Psoas muscle (tissue), 8 donors: ENCODE results near the gene CEP85L. TPM values are rescaled to one million over a fixed set of nuclear protein-coding genes. Genes with fewer than 3 reads are reported as not detected.
A peak's percentile ranks its signal among the peaks of the same experiment; 100 is the strongest.

Source experiments
- ATAC-seq, 4 donors: fragments of 200-7000 bp; cut with Tn5 transposase; one replicate each; pipeline ENCODE4 v1.9.1; 2020; ENCODE audit warnings: moderate library complexity in 3 of 4, mild to moderate bottlenecking in 2 of 4
- DNase-seq, 2 donors: peaks; one replicate each; pipeline ENCODE4 v3.0.0-alpha.2; 2020
- H3K27ac ChIP-seq: fragments of 200-600 bp; one replicate; pipeline ENCODE4 v1.8.0; 2022
- H3K27me3 ChIP-seq, 3 donors: fragments of 200-600 bp in 1 of 3; one replicate each; pipeline versions ENCODE4 v1.6.1 to v1.8.0; 2013 to 2022; ENCODE audit warnings: low read length in 2 of 3, mild to moderate bottlenecking in 2 of 3, moderate library complexity in 1 of 3; ENCODE audit not compliant: insufficient read depth in 3 of 3
- H3K36me3 ChIP-seq, 2 donors: fragments of 200-600 bp in 1 of 2; one replicate each; pipeline versions ENCODE4 v1.6.1 to v1.8.0; 2013 to 2022; ENCODE audit warnings: low read depth in 1 of 2, mild to moderate bottlenecking in 1 of 2, moderate library complexity in 1 of 2; ENCODE audit not compliant: insufficient read depth in 1 of 2
- H3K4me1 ChIP-seq: fragments of 200-600 bp; one replicate; pipeline ENCODE4 v1.8.0; 2022
- H3K4me3 ChIP-seq: fragments of 200-600 bp; one replicate; pipeline ENCODE4 v1.8.0; 2022; ENCODE audit warnings: mild to moderate bottlenecking
- H3K9me3 ChIP-seq: fragments of 200-600 bp; one replicate; pipeline ENCODE4 v1.8.0; 2022
- CTCF ChIP-seq: fragments of 200-600 bp; IDR thresholded peaks from one replicate; pipeline ENCODE4 v1.8.0; 2022; ENCODE audit warnings: antibody characterized with exemption
- WGBS, 3 donors: extraction: QIAGEN DNeasy Blood & Tissue Kit; methylation state at CpG; one replicate each; pipeline versions ENCODE4 v1.1.6 to v1.1.7; 2013; 5-methylcytosine and 5-hydroxymethylcytosine counted together
- intact Hi-C, 2 donors: fragments of 100-400 bp; cut with DNase I; formaldehyde crosslinking; loops; one replicate each; pipeline versions ENCODE4 v1.11.0 to v1.14.2; 2022
- polyA plus RNA-seq, 3 donors: library from polyadenylated mRNA; stranded (reverse); fragments of 200-250 nt; gene quantifications; one replicate each; pipeline ENCODE4 v1.2.3, GENCODE V29; 2013
- total RNA-seq, 4 donors: library from RNA; stranded (reverse); fragmentation: NEBNext Ultra II Directional in 2 of 4; extraction: Animal tissue kit (Norgen Biotek cat#: 25700) in 2 of 4; gene quantifications; one replicate each; pipeline versions ENCODE4 v1.2.1 to v1.2.4, GENCODE V29; 2021 to 2023
- donor health status: healthy with polysubstance abuse.
- donor health status: DM: no; HTN: no; CAD: no; lungs with moderate emphysema.
- donor health status: Bipolar disorder and iron deficiency.
- donor health status: healthy.
- donor health status: DM: yes; HTN: yes; CAD: no.
- donor health status: DM: no; HTN: no; CAD: no.
- donor health status: DM: no; HTN: no; CAD: no.
- donor health status: DM: yes; HTN: yes; CAD: no.

Gene CEP85L
- total and polyA plus RNA-seq, 7 donors, result 2.3 to 25.1 (median 18.9) TPM

- TF ChIP-seq CTCF, result no peak
These were observed 109.0 kb downstream of the CEP85L start for GRCh38 chr6:118542184-118542952.

GRCh38 chr6:118537574-118537973, 113.8 kb downstream of the CEP85L start:
- no peak for TF ChIP-seq CTCF
- ATAC-seq, result peak; percentile 46 to 85 (median 70)
- Histone ChIP-seq H3K4me3 (peak overlapping the region; percentile 15), H3K4me1 (peaks cover 38% of the 10 kb centered on the region), H3K27me3 (no peaks in the 10 kb centered on the region), H3K27ac (peak overlapping the region; percentile 70), H3K36me3 (no peaks in the 10 kb centered on the region), H3K9me3 (no peaks in the 10 kb centered on the region)
- no peak for DNase-seq
- intact Hi-C loops, result no loop called here
- 10 to 11% (median 11%) methylated on average over 2 of the region's 2 CpGs for WGBS, 3 donors

More at GRCh38 chr6:118542184-118542952, 109.0 kb downstream of the CEP85L start:
- ATAC-seq (no peak), DNase-seq (no peak)
- 85 to 95% (median 88%) methylated on average over 3 of the region's 3 CpGs for WGBS, 3 donors
- H3K4me1 ChIP-seq, result peaks cover 70% of the 10 kb centered on the region
- peak overlapping the region; percentile 44 for H3K27ac ChIP-seq
- no peaks in the 10 kb centered on the region for H3K9me3 ChIP-seq
- no peak overlapping the region for H3K4me3 ChIP-seq
- intact Hi-C loops, result no loop called here
- no peaks in the 10 kb centered on the region for H3K36me3 ChIP-seq
- H3K27me3 ChIP-seq, result no peaks in the 10 kb centered on the region

GRCh38 chr6:118536478-118536877, 114.9 kb downstream of the CEP85L start:
- H3K27me3 ChIP-seq, result no peaks in the 10 kb centered on the region
- ATAC-seq, result peak in 1 of 4 donors; percentile 7
- peak overlapping the region; percentile 24 for H3K27ac ChIP-seq
- no peak for TF ChIP-seq CTCF
- no peak overlapping the region for H3K4me3 ChIP-seq
- intact Hi-C loops, result no loop called here
- WGBS, 3 donors, result 80 to 92% (median 83%) methylated on average over 2 of the region's 2 CpGs
- no peaks in the 10 kb centered on the region for H3K9me3 ChIP-seq
- no peaks in the 10 kb centered on the region for H3K36me3 ChIP-seq
- H3K4me1 ChIP-seq, result peaks cover 32% of the 10 kb centered on the region
- DNase-seq, result no peak

GRCh38 chr6:118535176-118535844, 116.1 kb downstream of the CEP85L start:
- Histone ChIP-seq H3K4me1 (peaks cover 32% of the 10 kb centered on the region), H3K27ac (no peak overlapping the region), H3K36me3 (no peaks in the 10 kb centered on the region), H3K4me3 (no peak overlapping the region), H3K27me3 (no peaks in the 10 kb centered on the region), H3K9me3 (peaks cover 6% of the 10 kb centered on the region)
- DNase-seq (no peak), ATAC-seq (no peak)
- TF ChIP-seq CTCF, result no peak
- WGBS, 3 donors, result 80 to 91% (median 89%) methylated on average over 6 of the region's 6 CpGs
- intact Hi-C loops, result no loop called here
